Activated CD8-positive, alpha-beta memory T cell treated with anti-CD3 and anti-CD28 coated beads for 48 hours (primary cell): Measurements from ENCODE around the gene DCTD.

Experiments used
- DNase-seq, 3 experiments: peaks; one replicate each; pipeline ENCODE4 v3.0.0-alpha.2; 2020; ENCODE audit warnings: low read depth in 2 of 3, low spot score in 2 of 3

The DCTD gene

DNA sequence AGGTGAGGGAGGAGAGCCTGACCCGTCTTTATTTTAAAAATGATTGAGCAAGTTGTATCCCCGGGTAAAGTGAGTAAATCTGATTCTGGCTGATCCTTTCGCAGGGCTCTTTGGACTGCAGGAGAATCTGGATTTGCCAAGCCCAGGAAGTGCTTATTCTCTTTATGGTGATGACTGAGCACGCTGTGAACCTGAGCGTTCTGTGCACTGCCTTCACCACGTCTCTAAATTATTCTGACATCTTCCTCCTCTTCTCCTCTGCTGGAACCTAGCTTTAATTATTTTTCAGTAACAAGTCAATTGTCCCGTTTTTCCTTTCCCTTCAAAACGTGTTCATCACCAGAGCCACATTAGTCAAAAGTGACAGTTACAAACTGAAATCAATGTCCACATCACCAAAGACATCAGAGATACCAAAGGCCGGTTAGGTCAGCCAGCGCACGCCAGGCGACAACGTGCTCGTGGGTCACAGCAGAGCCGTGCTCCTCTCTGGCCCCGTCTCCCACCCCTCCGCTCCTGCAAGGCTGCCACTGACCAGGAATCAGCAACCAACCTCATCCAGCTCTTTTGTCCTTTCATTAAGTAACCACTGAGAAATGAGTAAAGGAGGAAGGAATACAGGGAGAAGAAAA, 74.3 kb downstream of the DCTD start:
- no peak for DNase-seq

GRCh38 chr4:182842104-182842600, 75.0 kb downstream of the DCTD start:
- DNase-seq, result no peak

DNA sequence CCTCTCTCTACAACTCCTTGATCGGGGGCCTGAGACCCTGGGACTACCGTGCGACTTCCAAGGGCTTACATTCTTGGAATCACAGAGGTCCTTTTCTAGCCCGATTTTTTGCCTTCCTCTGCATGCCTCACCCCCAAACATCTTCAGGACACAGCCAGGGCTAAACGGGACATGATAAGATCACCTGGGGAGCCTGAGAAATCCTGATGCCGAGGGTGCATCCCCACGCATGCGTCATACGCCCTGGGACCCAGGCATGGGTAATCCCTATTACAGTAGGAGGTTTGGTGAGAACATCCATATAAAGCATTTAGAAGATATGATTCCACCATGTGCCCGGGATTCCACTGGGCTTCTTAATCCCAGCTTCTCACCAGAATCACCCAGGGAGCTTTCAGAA, 77.1 kb downstream of the DCTD start:
- DNase-seq, result no peak
